ENCODE measurements around the gene ACTG2. TPM values are rescaled to one million over a fixed set of nuclear protein-coding genes. Genes with fewer than 3 reads are reported as not detected.

Gene ACTG2
- total RNA-seq, 1 donor from 2014 or later = 0.62 TPM

DNA sequence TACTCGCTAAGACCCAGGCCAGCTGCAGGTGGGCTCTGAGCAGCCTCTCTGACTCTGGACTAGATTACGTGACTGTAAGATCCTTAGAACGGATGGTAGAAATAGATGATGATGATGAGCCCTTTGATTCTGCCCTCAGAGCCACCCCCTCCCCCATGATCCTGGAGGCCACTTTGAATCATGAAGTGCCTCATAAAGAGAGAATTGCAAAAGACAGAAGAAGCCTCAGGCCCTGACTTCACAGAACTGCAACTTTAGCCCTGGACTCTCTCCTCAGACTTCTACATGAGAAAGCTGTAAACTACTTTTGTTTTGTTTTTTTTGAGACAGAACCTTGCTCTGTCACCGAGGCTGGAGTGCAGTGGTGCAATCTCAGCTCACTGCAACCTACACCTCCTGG lies 76.5 kb downstream of the ACTG2 start:
- no peak for DNase-seq

Small RNA genes within 50 kb of the gene (small RNA-seq; reads per million reads assigned to genes)
- gene RNA5SP97 = not detected

Other genes starting within 250 kb of the ACTG2 start
- gene TPRKB, start 155.7 kb upstream of the ACTG2 start, total RNA-seq = 40.2 TPM
- 32.3 TPM for gene DUSP11, start 112.9 kb upstream of the ACTG2 start, total RNA-seq
- gene C2orf78, start 108.8 kb upstream of the ACTG2 start, total RNA-seq = not detected
- 20.4 TPM for gene STAMBP, start 64.0 kb upstream of the ACTG2 start, total RNA-seq
- gene DGUOK, start 33.9 kb downstream of the ACTG2 start, total RNA-seq = 45.7 TPM
- 20.9 TPM for gene TET3, start 91.9 kb downstream of the ACTG2 start, total RNA-seq

Data from occipital lobe (tissue), 3 donors.